C4-2B (cell line): Measurements from ENCODE around the gene ZNF385B.

ENCODE experiments used
- CTCF ChIP-seq: fragments of 450-650 bp; conservative IDR thresholded peaks from 2 replicates; pipeline ENCODE4 v1.5.1; 2017; ENCODE audit warnings: mild to moderate bottlenecking
- ZFX ChIP-seq: fragments of 450-650 bp; IDR thresholded peaks from 2 replicates; pipeline ENCODE4 v1.6.1; 2017

DNA sequence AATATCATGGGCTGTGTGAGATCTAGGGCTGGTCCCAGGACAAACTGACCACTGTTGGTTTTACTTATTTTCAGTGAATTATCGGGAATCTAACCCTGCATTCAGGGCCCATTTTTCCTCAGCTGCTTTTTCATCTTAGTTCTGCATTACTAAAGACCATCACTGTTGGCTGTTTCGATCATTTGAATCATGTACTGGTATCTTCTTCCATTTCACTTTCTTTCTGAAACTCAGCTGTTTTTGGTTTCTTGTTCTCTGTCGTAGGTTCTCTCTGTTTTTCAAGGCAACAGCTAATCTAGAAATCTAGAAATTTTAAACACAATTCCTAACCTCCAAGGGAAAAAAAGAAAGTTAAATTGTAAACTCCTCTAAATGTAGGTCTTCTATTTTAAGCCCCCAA, 436.8 kb downstream of the ZNF385B start:
- no peak for TF ChIP-seq CTCF
- no peak for TF ChIP-seq ZFX
